NCI-H748 (cell line): ENCODE data around the gene LRR1.
A peak's percentile ranks its signal among the peaks of the same experiment; 100 is the strongest.
"Not testable (repeated sequence)": the region's sequence is repeated elsewhere in the genome, so short reads cannot be mapped to it uniquely, and the experiment has no call there.

Source experiments
- DNase-seq: peaks from one replicate; lab custom pipeline; 2025; ENCODE audit not compliant: unreplicated experiment; lab: John Stamatoyannopoulos, UW

LRR1 gene

GRCh38 chr14:49598485-49599300 lies at the start of gene LRR1:
Gene LRR1, plus strand, starts transcription at chr14:49598940. Its CDS starts 81 bp downstream, at chr14:49599021.
- DNase-seq, result peak; percentile 89

GRCh38 chr14:49549446-49549845 lies 49.3 kb upstream of the LRR1 start:
- no peak for DNase-seq

DNA sequence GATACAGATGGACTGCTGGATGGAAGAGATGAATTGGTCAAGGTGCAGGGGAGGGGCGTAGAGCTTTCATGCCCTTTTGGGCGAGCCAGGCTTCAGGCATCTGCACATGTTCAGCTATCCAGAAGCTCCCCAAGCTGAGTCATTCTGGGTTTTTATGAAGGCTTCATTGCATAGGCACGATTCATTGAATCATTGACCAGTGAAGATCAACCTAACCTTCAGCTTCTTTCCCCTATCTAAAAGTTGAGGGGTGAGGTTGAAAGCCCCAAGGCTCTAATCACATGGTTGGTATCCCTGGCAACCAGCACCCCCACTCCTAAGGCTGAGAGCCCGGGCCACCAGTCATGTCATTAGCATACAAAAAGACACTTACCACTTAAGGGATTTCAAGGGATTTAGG lies 48.9 kb upstream of the LRR1 start:
- DNase-seq, result no peak

DNA sequence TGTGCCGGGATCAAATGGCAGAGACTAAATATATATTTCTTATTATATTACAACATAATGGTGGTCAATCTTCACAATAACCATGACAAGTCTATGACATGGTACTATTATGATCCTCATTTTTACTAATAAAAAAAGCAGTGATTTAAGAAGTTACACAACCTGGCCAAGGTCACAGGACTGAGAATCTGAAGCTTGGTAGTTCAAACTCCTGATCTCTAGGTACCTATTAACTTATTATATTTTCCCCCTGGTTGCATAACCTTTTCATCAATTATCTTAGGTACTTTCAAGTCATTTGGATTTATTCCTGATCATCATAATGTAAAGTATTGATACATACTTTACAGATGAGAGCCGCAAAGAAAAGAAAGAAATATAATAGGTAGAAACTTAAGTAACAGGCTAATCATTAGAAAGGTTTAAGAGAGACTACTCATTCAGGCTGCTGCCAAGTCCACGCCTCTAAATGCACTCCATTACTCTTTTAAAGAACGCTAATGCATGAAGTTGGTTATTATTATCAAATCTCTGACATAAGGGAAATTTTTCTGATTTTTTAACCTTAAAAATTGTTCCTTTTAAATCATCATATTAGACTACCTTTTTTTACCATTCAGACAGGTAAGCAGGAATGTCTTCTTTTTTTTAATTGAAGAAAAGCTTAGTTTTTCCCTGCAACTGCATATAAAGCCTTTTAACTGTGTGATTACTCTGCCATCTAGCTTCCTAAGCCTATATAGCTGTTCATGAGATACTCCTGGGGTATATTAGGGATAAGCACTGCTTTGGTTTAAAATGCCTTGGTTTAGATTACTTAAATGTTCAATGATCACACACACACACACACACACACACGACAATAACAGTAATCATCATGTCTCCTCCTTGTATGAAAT lies 48.2 kb upstream of the LRR1 start:
- DNase-seq, result peak; percentile 29

DNA sequence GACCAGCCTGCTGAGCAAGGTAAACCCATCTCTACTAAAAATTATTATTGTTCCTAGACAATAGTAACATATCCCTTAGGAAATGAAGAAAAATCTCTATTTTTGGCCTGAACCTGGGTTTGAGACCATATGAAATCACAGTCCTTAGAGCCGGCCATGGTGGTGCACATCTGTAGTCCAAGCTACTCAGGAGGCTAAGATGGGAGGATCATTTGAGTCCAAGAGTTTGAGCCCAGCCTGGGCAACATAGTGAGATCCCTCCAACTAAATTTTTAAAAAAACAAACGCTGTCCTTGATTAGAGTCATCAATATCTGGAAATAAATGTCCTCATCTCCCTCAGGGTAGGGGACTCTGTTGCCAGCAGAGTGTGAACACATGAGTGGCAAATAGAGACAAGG lies 47.2 kb upstream of the LRR1 start:
- no peak for DNase-seq

DNA sequence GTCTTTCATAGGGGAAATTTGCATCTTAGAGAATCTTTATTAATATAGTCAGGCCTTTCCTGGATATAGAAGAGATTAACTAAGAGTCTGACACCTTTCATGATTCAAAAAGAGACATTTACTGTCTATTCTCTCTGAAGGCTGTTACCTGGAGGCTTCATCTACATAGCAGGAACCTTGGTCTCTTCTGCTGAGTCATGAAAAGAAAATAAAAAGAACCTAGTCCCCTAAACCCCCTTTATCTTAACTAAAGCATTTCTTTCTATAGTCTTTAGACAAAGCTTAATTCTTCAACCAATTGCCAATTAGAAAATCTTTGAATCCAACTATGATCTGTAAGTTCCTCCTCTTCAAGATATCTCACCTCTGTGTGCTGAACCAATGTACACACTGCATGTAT lies 45.6 kb upstream of the LRR1 start:
- no peak for DNase-seq

GRCh38 chr14:49553892-49554291 lies 44.8 kb upstream of the LRR1 start:
- DNase-seq, result peak; percentile 96

DNA sequence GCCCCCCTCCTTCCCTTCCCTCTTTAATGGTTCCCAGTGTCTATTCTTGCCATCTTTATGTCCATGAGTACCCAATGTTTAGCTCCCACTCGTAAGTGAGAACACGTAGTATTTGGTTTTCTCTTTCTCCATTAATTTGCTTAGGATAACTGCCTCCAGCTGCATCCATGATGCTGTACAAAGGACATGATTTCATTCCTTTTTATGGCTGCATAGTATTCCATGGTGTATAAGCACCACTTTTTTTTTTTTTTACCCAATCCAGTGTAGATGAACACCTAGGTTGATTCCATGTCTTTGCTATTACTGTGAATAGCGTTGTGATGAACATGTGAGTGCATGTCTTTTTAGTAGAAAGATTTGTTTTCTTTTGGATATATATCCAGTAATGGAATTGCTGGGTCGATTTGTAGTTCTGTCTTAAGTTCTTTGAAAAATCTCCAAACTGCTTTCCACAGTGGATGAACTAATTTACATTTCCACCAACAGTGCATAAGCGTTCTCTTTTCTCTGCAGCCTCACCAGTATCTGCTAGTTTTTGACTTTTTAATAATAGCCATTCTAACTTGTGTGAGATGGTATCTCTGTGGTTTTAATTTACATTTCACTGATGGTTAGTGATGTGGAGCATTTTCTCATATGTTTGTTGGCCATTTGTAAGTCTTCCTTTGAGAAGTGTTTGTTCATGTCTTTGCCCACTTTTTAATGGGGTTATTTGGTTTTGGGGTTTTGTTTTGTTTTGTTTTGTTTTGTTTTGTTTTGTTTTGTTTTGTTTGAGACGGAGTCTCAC lies 38.6 kb upstream of the LRR1 start:
- DNase-seq, result no peak

DNA sequence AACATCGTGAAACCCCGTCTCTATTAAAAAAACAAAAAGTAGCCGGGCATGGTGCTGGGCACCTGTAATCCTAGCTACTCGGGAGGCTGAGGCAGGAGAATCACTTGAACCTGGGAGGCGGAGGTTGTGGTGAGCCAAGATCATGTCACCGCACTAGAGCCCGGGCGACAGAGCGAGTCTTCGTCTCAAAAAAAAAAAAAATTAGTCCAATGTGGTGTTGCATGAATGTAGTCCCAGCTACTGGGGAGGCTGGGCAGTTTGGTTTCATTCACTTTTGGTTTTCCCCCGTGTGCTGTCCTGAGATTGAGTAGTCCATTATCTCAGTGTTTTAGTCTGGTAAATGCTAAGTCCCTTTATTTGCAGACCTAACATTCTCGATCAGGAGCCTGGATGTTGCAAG lies 32.0 kb upstream of the LRR1 start:
- DNase-seq, result no peak

GRCh38 chr14:49569281-49569680 lies 29.5 kb upstream of the LRR1 start:
- no peak for DNase-seq

DNA sequence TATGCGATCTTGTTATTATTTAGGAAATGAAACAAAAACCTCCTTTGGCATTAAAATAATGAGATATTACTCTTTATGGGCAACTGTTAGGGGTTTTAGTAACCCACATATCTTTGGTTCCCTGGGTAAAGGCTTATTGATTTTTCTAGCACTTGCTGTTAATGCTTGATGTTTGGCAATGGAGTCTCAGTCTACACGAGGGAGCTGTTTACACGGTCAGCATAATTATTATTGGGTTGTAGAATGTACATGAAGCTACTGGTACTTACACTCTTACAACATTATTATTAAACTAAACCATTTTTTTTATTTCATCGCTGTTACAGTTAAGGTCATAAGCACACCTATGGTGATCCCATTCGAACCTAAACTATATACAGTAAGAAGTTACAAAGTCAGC lies 24.7 kb upstream of the LRR1 start:
- DNase-seq, result no peak

- DNase-seq, result no peak
Observed at GRCh38 chr14:49578141-49578540, 20.6 kb upstream of the LRR1 start.

DNA sequence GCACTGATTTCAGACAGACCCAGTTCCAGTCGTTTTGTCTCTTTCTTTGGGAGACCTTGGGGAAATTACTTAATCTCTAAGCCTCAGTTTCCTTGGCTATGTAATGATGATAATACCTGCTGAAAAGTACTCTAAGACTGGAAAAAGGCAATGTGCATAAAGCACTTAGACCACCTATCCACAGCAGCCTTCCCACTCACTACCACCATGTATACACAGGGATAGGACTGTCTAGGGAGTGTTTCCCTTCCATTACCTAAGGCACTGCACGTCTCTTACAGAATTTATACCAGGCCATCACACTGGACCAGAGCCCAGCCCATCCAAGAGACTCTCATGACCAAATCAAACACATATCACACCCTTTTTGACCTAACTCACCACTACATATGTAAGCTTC lies 18.9 kb upstream of the LRR1 start:
- no peak for DNase-seq

DNA sequence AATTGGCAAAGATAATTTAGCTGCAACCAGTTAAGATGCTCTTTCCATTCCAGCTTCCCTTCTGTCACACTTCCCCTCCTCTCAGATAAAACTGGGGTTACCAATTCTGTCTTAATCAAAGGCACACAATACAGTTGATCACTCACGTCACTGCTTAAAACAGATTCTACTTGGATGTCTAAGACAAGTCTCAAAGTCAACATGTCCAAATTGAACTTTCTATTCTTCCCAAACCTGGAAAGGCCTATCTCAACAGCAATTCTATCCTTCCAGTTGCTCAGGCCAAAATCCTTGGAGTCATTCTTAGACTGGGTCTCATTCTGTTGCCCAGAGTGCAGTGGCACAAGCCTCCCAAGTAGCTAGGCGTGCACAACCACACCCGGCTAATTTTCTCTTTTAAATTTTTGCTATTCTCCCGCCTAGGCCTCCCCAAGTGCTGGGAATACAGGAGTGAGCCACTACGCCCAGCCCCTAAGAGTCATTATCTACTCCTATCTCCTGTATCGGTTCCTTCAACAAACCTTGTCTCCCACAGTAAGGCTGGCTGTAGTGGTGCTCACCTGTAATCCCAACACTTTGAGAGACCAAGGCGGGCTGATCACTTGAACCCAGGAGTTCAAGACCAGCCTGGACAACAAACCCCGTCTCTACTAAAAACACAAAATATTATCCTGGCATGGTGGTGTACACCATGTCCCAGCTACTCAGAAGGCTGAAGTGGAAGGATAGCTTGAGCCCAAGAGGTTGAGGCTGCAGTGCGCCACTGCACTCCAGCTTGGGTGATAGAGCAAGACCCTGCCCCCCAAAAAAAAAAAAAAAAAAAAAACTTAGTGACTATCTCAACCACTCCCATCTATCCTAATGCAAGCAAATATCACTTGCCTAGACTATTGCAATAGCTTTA lies 17.3 kb upstream of the LRR1 start:
- DNase-seq, result no peak

- DNase-seq, result no peak
Observed at GRCh38 chr14:49582113-49582977, 16.4 kb upstream of the LRR1 start.

DNA sequence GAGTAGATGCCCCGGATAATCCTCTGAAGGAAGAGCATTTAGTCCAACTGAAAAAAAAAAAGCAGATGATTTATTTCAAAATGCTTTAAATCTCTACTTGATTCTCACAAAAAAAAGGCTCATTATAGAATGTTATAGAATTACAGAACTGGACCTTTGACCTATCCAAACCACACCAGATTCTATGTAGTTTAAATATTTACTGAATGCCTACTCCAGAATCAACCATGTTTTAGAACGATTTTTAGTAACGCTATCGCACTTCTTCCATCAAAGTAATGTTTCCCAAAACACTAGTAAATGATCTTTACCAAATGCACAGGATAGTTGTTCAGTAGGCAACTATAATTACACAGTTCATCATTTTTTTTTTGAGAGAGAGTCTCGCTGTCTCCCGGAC lies 15.1 kb upstream of the LRR1 start:
- no peak for DNase-seq

GRCh38 chr14:49584058-49584457 lies 14.7 kb upstream of the LRR1 start:
- no peak for DNase-seq

GRCh38 chr14:49584981-49585640 lies 13.6 kb upstream of the LRR1 start:
- not testable (repeated sequence) for DNase-seq
